Measurements from ENCODE around the gene CADM1. TPM values are rescaled to one million over a fixed set of nuclear protein-coding genes. Genes with fewer than 3 reads are reported as not detected.

CADM1 gene
- total RNA-seq, 2 experiments from 2014 or later = 0.47 to 0.63 TPM

- H3K4me3 Mint-ChIP-seq = no peak overlapping the region
- no peaks in the 10 kb centered on the region for H3K27me3 Mint-ChIP-seq
- ChIA-PET CTCF (no interaction called here), POLR2A (no interaction called here)
- intact Hi-C loops (cut with micrococcal nuclease) = no loop called here
- TF ChIP-seq CTCF (IDR thresholded peaks at IDR 0.05) = no peak
- DNase-seq (no peak), ATAC-seq (no peak)
- no peaks in the 10 kb centered on the region for H3K4me1 Mint-ChIP-seq (ENCODE audit: low read depth)
- no peaks in the 10 kb centered on the region for H3K36me3 Mint-ChIP-seq (ENCODE audit: low read depth)
- H3K27ac Mint-ChIP-seq = no peak overlapping the region
- H3K9me3 Mint-ChIP-seq = no peaks in the 10 kb centered on the region
These were observed 265.4 kb downstream of the CADM1 start for GRCh38 chr11:115238791-115239190.

GRCh38 chr11:115238086-115238485 is 266.1 kb downstream of the CADM1 start:
- Mint-ChIP-seq H3K9me3 (no peaks in the 10 kb centered on the region), H3K27me3 (no peaks in the 10 kb centered on the region), H3K36me3 (ENCODE audit: low read depth) (no peaks in the 10 kb centered on the region), H3K4me3 (no peak overlapping the region), H3K27ac (no peak overlapping the region), H3K4me1 (ENCODE audit: low read depth) (no peaks in the 10 kb centered on the region)
- no peak for ATAC-seq
- no peak for TF ChIP-seq CTCF (IDR thresholded peaks at IDR 0.05)
- CTCF ChIA-PET = no interaction called here
- POLR2A ChIA-PET = no interaction called here
- DNase-seq = no peak
- intact Hi-C loops (cut with micrococcal nuclease) = no loop called here

GRCh38 chr11:115237578-115237977 is 266.6 kb downstream of the CADM1 start:
- H3K36me3 Mint-ChIP-seq (ENCODE audit: low read depth) = no peaks in the 10 kb centered on the region
- no peaks in the 10 kb centered on the region for H3K9me3 Mint-ChIP-seq
- H3K4me1 Mint-ChIP-seq (ENCODE audit: low read depth) = no peaks in the 10 kb centered on the region
- DNase-seq (no peak), ATAC-seq (no peak)
- CTCF ChIA-PET = no interaction called here
- no peak overlapping the region for H3K4me3 Mint-ChIP-seq
- no peak overlapping the region for H3K27ac Mint-ChIP-seq
- no peaks in the 10 kb centered on the region for H3K27me3 Mint-ChIP-seq
- POLR2A ChIA-PET = no interaction called here
- TF ChIP-seq CTCF (IDR thresholded peaks at IDR 0.05) = no peak
- intact Hi-C loops (cut with micrococcal nuclease) = no loop called here

- DNase-seq (no peak), ATAC-seq (no peak)
- no peaks in the 10 kb centered on the region for H3K9me3 Mint-ChIP-seq
- no peak for TF ChIP-seq CTCF (IDR thresholded peaks at IDR 0.05)
- intact Hi-C loops (cut with micrococcal nuclease) = no loop called here
- no peak overlapping the region for H3K27ac Mint-ChIP-seq
- POLR2A ChIA-PET = no interaction called here
- H3K4me3 Mint-ChIP-seq = no peak overlapping the region
- CTCF ChIA-PET = no interaction called here
- no peaks in the 10 kb centered on the region for H3K36me3 Mint-ChIP-seq (ENCODE audit: low read depth)
- no peaks in the 10 kb centered on the region for H3K27me3 Mint-ChIP-seq
- H3K4me1 Mint-ChIP-seq (ENCODE audit: low read depth) = no peaks in the 10 kb centered on the region
These were observed 269.4 kb downstream of the CADM1 start for GRCh38 chr11:115234794-115235193.

GRCh38 chr11:115226556-115226955 is 277.7 kb downstream of the CADM1 start:
- intact Hi-C loops (cut with micrococcal nuclease) = no loop called here

More at GRCh38 chr11:115226556-115226955, 277.7 kb downstream of the CADM1 start:
- Mint-ChIP-seq H3K27me3 (peaks cover 2% of the 10 kb centered on the region), H3K27ac (no peak overlapping the region), H3K9me3 (no peaks in the 10 kb centered on the region), H3K36me3 (ENCODE audit: low read depth) (no peaks in the 10 kb centered on the region), H3K4me3 (no peak overlapping the region), H3K4me1 (ENCODE audit: low read depth) (peaks cover 11% of the 10 kb centered on the region)
- no peak for ATAC-seq
- POLR2A ChIA-PET = no interaction called here
- no peak for DNase-seq
- CTCF ChIA-PET = interaction anchor here (0.9 kb wide), 2 partner anchors 11 to 15 kb away, joined by 3 read pairs; no protein-coding TSS in a partner anchor
- TF ChIP-seq CTCF (IDR thresholded peaks at IDR 0.05) = no peak
